Stomach smooth muscle (tissue), 2 donors: ENCODE measurements around the gene CHRDL2.

Experiments used
- H3K27ac ChIP-seq: one replicate; pipeline ENCODE4 v1.7.0; 2013; ENCODE audit warnings: mild to moderate bottlenecking, low read length, inconsistent platforms
- H3K27me3 ChIP-seq, 2 donors: one replicate each; pipeline ENCODE4 v1.7.0; 2013; ENCODE audit warnings: low read length in 2 of 2; ENCODE audit not compliant: insufficient read depth in 2 of 2, control insufficient read depth in 1 of 2
- H3K36me3 ChIP-seq, 2 donors: one replicate each; pipeline ENCODE4 v1.7.0; 2013; ENCODE audit warnings: low read length in 2 of 2; ENCODE audit not compliant: control insufficient read depth in 2 of 2, insufficient read depth in 2 of 2
- H3K4me1 ChIP-seq: one replicate; pipeline ENCODE4 v1.7.0; 2013; ENCODE audit warnings: low read length; ENCODE audit not compliant: control insufficient read depth, insufficient read depth
- H3K4me3 ChIP-seq, 2 donors: one replicate each; pipeline ENCODE4 v1.7.0; 2013; ENCODE audit warnings: low read length in 2 of 2
- H3K9ac ChIP-seq, 2 donors: one replicate each; pipeline ENCODE4 v1.7.0; 2013; ENCODE audit warnings: low read length in 2 of 2, mild to moderate bottlenecking in 1 of 2
- H3K9me3 ChIP-seq, 2 donors: one replicate each; pipeline ENCODE4 v1.7.0; 2013; ENCODE audit warnings: low read length in 2 of 2; ENCODE audit not compliant: control insufficient read depth in 2 of 2
- donor health status: healthy.
- donor health status: Pancreatic carcinoma.

The CHRDL2 gene

GRCh38 chr11:74748211-74749126 lies 17.2 kb upstream of the CHRDL2 start, which contains the start of gene RNF169:
TSS of gene RNF169 (plus strand) at chr11:74748849. CDS start at chr11:74748881, 32 bp downstream.
- H3K4me3 ChIP-seq = peak within 1 kb of the TSS; percentile 83 to 86
- no peaks in the 10 kb centered on the region for H3K9me3 ChIP-seq
- no peaks in the 10 kb centered on the region for H3K36me3 ChIP-seq
- H3K27ac ChIP-seq = peak within 1 kb of the TSS; percentile 92
- H3K9ac ChIP-seq = peak within 1 kb of the TSS; percentile 77 to 80
- no peaks in the 10 kb centered on the region for H3K27me3 ChIP-seq
- peaks cover 19% of the 10 kb centered on the region for H3K4me1 ChIP-seq

- H3K27me3 ChIP-seq = no peaks in the 10 kb centered on the region
- no peaks in the 10 kb centered on the region for H3K36me3 ChIP-seq
- no peak overlapping the region for H3K4me3 ChIP-seq
- peaks cover 19% of the 10 kb centered on the region for H3K4me1 ChIP-seq
- no peak overlapping the region for H3K9ac ChIP-seq
- H3K27ac ChIP-seq = no peak overlapping the region
- no peaks in the 10 kb centered on the region for H3K9me3 ChIP-seq
Measured at GRCh38 chr11:74746868-74747267, 15.6 kb upstream of the CHRDL2 start.

GRCh38 chr11:74744277-74744676 lies 13.1 kb upstream of the CHRDL2 start:
- H3K9me3 ChIP-seq = no peaks in the 10 kb centered on the region
- H3K9ac ChIP-seq = no peak overlapping the region
- H3K27me3 ChIP-seq = no peaks in the 10 kb centered on the region
- H3K4me3 ChIP-seq = no peak overlapping the region
- peaks cover 7% of the 10 kb centered on the region for H3K4me1 ChIP-seq
- H3K27ac ChIP-seq = no peak overlapping the region
- no peaks in the 10 kb centered on the region for H3K36me3 ChIP-seq

GRCh38 chr11:74743640-74744039 lies 12.4 kb upstream of the CHRDL2 start:
- Histone ChIP-seq H3K9ac (no peak overlapping the region), H3K4me3 (no peak overlapping the region), H3K4me1 (peaks cover 6% of the 10 kb centered on the region), H3K9me3 (no peaks in the 10 kb centered on the region), H3K36me3 (no peaks in the 10 kb centered on the region), H3K27ac (no peak overlapping the region), H3K27me3 (no peaks in the 10 kb centered on the region)

GRCh38 chr11:74742070-74742469 lies 10.8 kb upstream of the CHRDL2 start:
- H3K27me3 ChIP-seq = no peaks in the 10 kb centered on the region
- H3K27ac ChIP-seq = no peak overlapping the region
- no peak overlapping the region for H3K9ac ChIP-seq
- no peaks in the 10 kb centered on the region for H3K4me1 ChIP-seq
- H3K36me3 ChIP-seq = no peaks in the 10 kb centered on the region
- no peaks in the 10 kb centered on the region for H3K9me3 ChIP-seq
- H3K4me3 ChIP-seq = no peak overlapping the region

GRCh38 chr11:74739546-74740270 lies 8.5 kb upstream of the CHRDL2 start:
- Histone ChIP-seq H3K27ac (no peak overlapping the region), H3K4me3 (no peak overlapping the region), H3K4me1 (no peaks in the 10 kb centered on the region), H3K9ac (no peak overlapping the region), H3K9me3 (no peaks in the 10 kb centered on the region), H3K36me3 (no peaks in the 10 kb centered on the region), H3K27me3 (no peaks in the 10 kb centered on the region)

- H3K4me3 ChIP-seq = no peak overlapping the region
- H3K27ac ChIP-seq = no peak overlapping the region
- peaks cover 4 to 16% of the 10 kb centered on the region in 2 donors for H3K27me3 ChIP-seq
- H3K36me3 ChIP-seq = no peaks in the 10 kb centered on the region
- no peak overlapping the region for H3K9ac ChIP-seq
- peaks cover 7% of the 10 kb centered on the region for H3K4me1 ChIP-seq
- H3K9me3 ChIP-seq = no peaks in the 10 kb centered on the region
Measured at GRCh38 chr11:74736031-74736430, 4.8 kb upstream of the CHRDL2 start.

GRCh38 chr11:74735365-74735928 lies 4.2 kb upstream of the CHRDL2 start:
- Histone ChIP-seq H3K27ac (no peak overlapping the region), H3K4me3 (no peak overlapping the region), H3K27me3 (peaks cover 6 to 21% of the 10 kb centered on the region in 2 donors), H3K9me3 (no peaks in the 10 kb centered on the region), H3K36me3 (no peaks in the 10 kb centered on the region), H3K9ac (no peak overlapping the region), H3K4me1 (peaks cover 12% of the 10 kb centered on the region)

GRCh38 chr11:74734559-74734925 lies 3.3 kb upstream of the CHRDL2 start:
- Histone ChIP-seq H3K4me3 (no peak overlapping the region), H3K27me3 (peaks cover 6 to 22% of the 10 kb centered on the region in 2 donors), H3K36me3 (no peaks in the 10 kb centered on the region), H3K4me1 (peaks cover 17% of the 10 kb centered on the region), H3K9me3 (no peaks in the 10 kb centered on the region), H3K9ac (no peak overlapping the region), H3K27ac (no peak overlapping the region)

- H3K4me1 ChIP-seq = peaks cover 28% of the 10 kb centered on the region
- peak overlapping the region in 1 of 2 donors; percentile 68 for H3K4me3 ChIP-seq
Measured at GRCh38 chr11:74730571-74731260, 510 bp downstream of the CHRDL2 start.

More at GRCh38 chr11:74730571-74731260, 510 bp downstream of the CHRDL2 start:
- no peak overlapping the region for H3K27ac ChIP-seq
- no peaks in the 10 kb centered on the region for H3K36me3 ChIP-seq
- peaks cover 6 to 22% of the 10 kb centered on the region in 2 donors for H3K27me3 ChIP-seq
- H3K9me3 ChIP-seq = no peaks in the 10 kb centered on the region
- H3K9ac ChIP-seq = peak overlapping the region in 1 of 2 donors; percentile 44
